22Rv1 (cell line): ENCODE data around the gene KDM5A.
"Not testable (repeated sequence)": the region's sequence is repeated elsewhere in the genome, so short reads cannot be mapped to it uniquely, and the experiment has no call there.

Experiments
- CTCF ChIP-seq: fragments of 450-650 bp; IDR thresholded peaks from 2 replicates; pipeline ENCODE4 v1.5.1; 2017; ENCODE audit warnings: mild to moderate bottlenecking
- ZFX ChIP-seq: fragments of 450-650 bp; IDR thresholded peaks from 2 replicates; pipeline ENCODE4 v1.6.1; 2017; ENCODE audit warnings: antibody characterized with exemption, borderline replicate concordance

DNA sequence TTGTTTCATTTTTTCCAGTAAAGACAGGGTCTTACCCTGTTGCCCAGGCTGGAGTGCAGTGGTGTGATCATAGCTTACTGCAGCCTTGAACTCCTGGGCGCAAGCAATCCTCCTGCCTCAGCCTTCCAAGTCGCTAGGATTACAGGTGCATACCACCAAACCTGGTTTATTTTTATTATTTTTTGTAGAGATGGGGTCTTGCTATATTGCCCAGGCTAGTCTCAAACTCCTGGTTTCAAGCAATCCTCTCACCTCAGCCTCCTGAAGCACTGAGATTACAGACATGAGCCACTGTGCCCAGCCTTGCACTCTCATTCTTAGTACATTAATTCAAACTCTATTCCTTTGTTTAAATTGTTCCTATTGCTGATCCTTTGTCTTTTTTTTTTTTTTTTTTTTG, 46.6 kb upstream of the KDM5A start:
- not testable (repeated sequence) for TF ChIP-seq CTCF, ZFX
